T47D (cell line): ENCODE measurements around the gene MYZAP.

ENCODE experiments used
- DNase-seq, 2 experiments: peaks; one replicate each; pipeline versions ENCODE4 v3.0.0 to v3.0.0-alpha.2; 2011 to 2012; ENCODE audit warnings: low read depth in 1 of 2, low spot score in 1 of 2
- JUND ChIP-seq: IDR thresholded peaks from 2 replicates; pipeline ENCODE4 v1.6.1; 2012; ENCODE audit warnings: low read depth
- in situ Hi-C: cut with HindIII; loops from 2 replicates; pipeline ENCODE4 v1.10.0; 2016; ENCODE audit warnings: low sequenced_read_pairs, low pct_unique_long_range_greater_than_20kb

MYZAP gene

GRCh38 chr15:57647071-57647790 lies 55.5 kb downstream of the MYZAP start:
- in situ Hi-C loops: no loop called here
- TF ChIP-seq JUND: no peak
- no peak for DNase-seq

- DNase-seq: no peak
- TF ChIP-seq JUND: no peak
- in situ Hi-C loops: no loop called here
These were observed 56.1 kb downstream of the MYZAP start for GRCh38 chr15:57647791-57648130.

GRCh38 chr15:57649138-57649537 lies 57.4 kb downstream of the MYZAP start:
- DNase-seq: no peak
- no peak for TF ChIP-seq JUND
- in situ Hi-C loops: no loop called here

GRCh38 chr15:57651445-57651844 lies 59.7 kb downstream of the MYZAP start:
- no peak for TF ChIP-seq JUND
- in situ Hi-C loops: no loop called here
- no peak for DNase-seq

GRCh38 chr15:57652481-57652880 lies 60.8 kb downstream of the MYZAP start:
- in situ Hi-C loops: no loop called here
- no peak for TF ChIP-seq JUND
- no peak for DNase-seq

- TF ChIP-seq JUND: no peak
These were observed 62.6 kb downstream of the MYZAP start for GRCh38 chr15:57654153-57654852.

GRCh38 chr15:57655053-57655452 lies 63.3 kb downstream of the MYZAP start:
- no peak for TF ChIP-seq JUND
- DNase-seq: no peak
- in situ Hi-C loops: no loop called here

More at GRCh38 chr15:57654153-57654852, 62.6 kb downstream of the MYZAP start:
- DNase-seq: no peak
- in situ Hi-C loops: no loop called here

GRCh38 chr15:57655809-57656208 lies 64.1 kb downstream of the MYZAP start:
- no peak for DNase-seq
- no peak for TF ChIP-seq JUND
- in situ Hi-C loops: no loop called here

- in situ Hi-C loops: no loop called here
- DNase-seq: no peak
- TF ChIP-seq JUND: no peak
These were observed 64.7 kb downstream of the MYZAP start for GRCh38 chr15:57656434-57656833.

- no peak for TF ChIP-seq JUND
- in situ Hi-C loops: no loop called here
- DNase-seq: no peak
These were observed 65.9 kb downstream of the MYZAP start for GRCh38 chr15:57657619-57658018.

- TF ChIP-seq JUND: no peak
- DNase-seq: peak in 1 of 2 experiments; percentile 47
- in situ Hi-C loops: no loop called here
These were observed 70.5 kb downstream of the MYZAP start for GRCh38 chr15:57662091-57662744.

GRCh38 chr15:57662802-57663201 lies 71.1 kb downstream of the MYZAP start:
- DNase-seq: peak in 1 of 2 experiments; percentile 17
- in situ Hi-C loops: no loop called here
- TF ChIP-seq JUND: no peak

GRCh38 chr15:57663262-57663661 lies 71.6 kb downstream of the MYZAP start:
- in situ Hi-C loops: no loop called here
- TF ChIP-seq JUND: no peak

More at GRCh38 chr15:57663262-57663661, 71.6 kb downstream of the MYZAP start:
- DNase-seq: no peak
